Activated naive CD8-positive, alpha-beta T cell treated with anti-CD3 and anti-CD28 coated beads for 36 hours (primary cell): ENCODE data around the gene MRPS35. TPM values are rescaled to one million over a fixed set of nuclear protein-coding genes. Genes with fewer than 3 reads are reported as not detected.

Experiments used
- DNase-seq: peaks from one replicate; pipeline ENCODE4 v3.0.0; 2021
- H3K27ac Mint-ChIP-seq: one replicate; pipeline ENCODE4 v1.8.0; 2022; ENCODE audit warnings: mild to moderate bottlenecking, moderate library complexity, mixed read lengths
- H3K27me3 Mint-ChIP-seq: one replicate; pipeline ENCODE4 v1.8.0; 2022; ENCODE audit warnings: mild to moderate bottlenecking, mixed read lengths
- H3K36me3 Mint-ChIP-seq: one replicate; pipeline ENCODE4 v1.8.0; 2021; ENCODE audit warnings: mild to moderate bottlenecking, mixed read lengths
- H3K4me1 Mint-ChIP-seq: one replicate; pipeline ENCODE4 v1.8.0; 2021; ENCODE audit warnings: mixed read lengths
- H3K4me3 Mint-ChIP-seq: one replicate; pipeline ENCODE4 v1.8.0; 2022; ENCODE audit warnings: mild to moderate bottlenecking, moderate library complexity, mixed read lengths
- H3K9me3 Mint-ChIP-seq: one replicate; pipeline ENCODE4 v1.8.0; 2022; ENCODE audit warnings: mixed read lengths
- total RNA-seq, 2 experiments: library from RNA; stranded (reverse); gene quantifications; one replicate each; pipeline ENCODE4 v1.2.3, GENCODE V29; 2021

The MRPS35 gene
- total RNA-seq, result 10 to 100 TPM; 69.5 to 70.2 TPM

- peak; percentile 93 for DNase-seq
- Mint-ChIP-seq H3K9me3 (no peaks in the 10 kb centered on the region), H3K4me3 (peak within 1 kb of the TSS; percentile 95), H3K27ac (peak within 1 kb of the TSS; percentile 96), H3K27me3 (peaks cover 7% of the 10 kb centered on the region), H3K36me3 (peaks cover 17% of the 10 kb centered on the region), H3K4me1 (peaks cover 24% of the 10 kb centered on the region)
These were observed at the start of gene MRPS35 for GRCh38 chr12:27710592-27711316. MRPS35 (plus strand) TSS chr12:27710832; CDS start chr12:27710844, 12 bp downstream.

DNA sequence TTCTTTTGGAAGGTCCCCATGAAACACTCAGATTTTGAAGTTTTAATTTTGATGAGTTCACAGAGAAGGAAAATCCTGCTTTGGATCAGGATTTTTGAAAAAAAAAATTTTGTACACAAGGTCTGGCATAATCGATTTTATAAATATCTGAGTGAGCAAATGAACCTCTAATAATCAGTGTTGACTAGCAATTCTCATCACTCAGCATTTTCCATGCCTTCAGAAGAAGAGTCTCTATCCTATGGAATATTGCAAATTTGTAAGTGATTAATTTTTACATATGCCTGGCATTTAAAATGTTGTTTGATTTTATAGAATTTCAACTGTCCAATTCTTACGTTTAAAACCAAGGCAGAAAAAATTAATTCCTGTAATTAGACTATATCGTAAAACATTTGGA lies 44.9 kb upstream of the MRPS35 start:
- Mint-ChIP-seq H3K9me3 (no peaks in the 10 kb centered on the region), H3K27me3 (no peaks in the 10 kb centered on the region), H3K4me3 (no peak overlapping the region), H3K4me1 (peaks cover 4% of the 10 kb centered on the region), H3K27ac (no peak overlapping the region), H3K36me3 (peaks cover 9% of the 10 kb centered on the region)
- no peak for DNase-seq

DNA sequence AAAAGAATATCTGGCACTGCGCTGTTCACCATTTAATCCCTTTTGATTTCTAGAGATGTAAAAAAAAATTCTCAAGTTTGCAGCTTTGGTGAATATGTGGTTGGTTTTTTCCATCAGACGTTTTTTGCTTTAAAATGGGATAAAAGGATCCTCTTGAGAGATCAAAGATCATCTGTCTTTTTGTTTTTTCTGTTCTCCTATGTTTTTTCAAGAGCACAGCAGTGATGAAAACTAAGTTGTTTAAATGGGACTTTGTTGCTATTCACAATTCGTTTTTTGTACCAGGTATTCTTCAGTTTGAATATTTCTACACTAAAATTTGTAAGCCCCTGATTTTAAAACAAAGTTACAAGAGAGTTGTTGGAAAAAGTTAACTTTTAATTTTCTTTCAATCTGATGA lies 44.1 kb upstream of the MRPS35 start:
- peaks cover 8% of the 10 kb centered on the region for H3K36me3 Mint-ChIP-seq
- H3K27ac Mint-ChIP-seq, result no peak overlapping the region
- no peak overlapping the region for H3K4me3 Mint-ChIP-seq
- no peak for DNase-seq
- no peaks in the 10 kb centered on the region for H3K9me3 Mint-ChIP-seq
- peaks cover 4% of the 10 kb centered on the region for H3K4me1 Mint-ChIP-seq
- H3K27me3 Mint-ChIP-seq, result no peaks in the 10 kb centered on the region

- Mint-ChIP-seq H3K4me3 (no peak overlapping the region), H3K27ac (no peak overlapping the region)
These were observed 43.1 kb upstream of the MRPS35 start for GRCh38 chr12:27667540-27667939.

GRCh38 chr12:27672051-27672450 lies 38.6 kb upstream of the MRPS35 start:
- no peaks in the 10 kb centered on the region for H3K9me3 Mint-ChIP-seq
- no peaks in the 10 kb centered on the region for H3K4me1 Mint-ChIP-seq
- H3K4me3 Mint-ChIP-seq, result no peak overlapping the region
- H3K36me3 Mint-ChIP-seq, result peaks cover 2% of the 10 kb centered on the region
- DNase-seq, result no peak
- no peak overlapping the region for H3K27ac Mint-ChIP-seq
- H3K27me3 Mint-ChIP-seq, result no peaks in the 10 kb centered on the region

More at GRCh38 chr12:27667540-27667939, 43.1 kb upstream of the MRPS35 start:
- H3K4me1 Mint-ChIP-seq, result peaks cover 4% of the 10 kb centered on the region
- no peaks in the 10 kb centered on the region for H3K9me3 Mint-ChIP-seq
- peaks cover 6% of the 10 kb centered on the region for H3K36me3 Mint-ChIP-seq
- DNase-seq, result no peak
- no peaks in the 10 kb centered on the region for H3K27me3 Mint-ChIP-seq

DNA sequence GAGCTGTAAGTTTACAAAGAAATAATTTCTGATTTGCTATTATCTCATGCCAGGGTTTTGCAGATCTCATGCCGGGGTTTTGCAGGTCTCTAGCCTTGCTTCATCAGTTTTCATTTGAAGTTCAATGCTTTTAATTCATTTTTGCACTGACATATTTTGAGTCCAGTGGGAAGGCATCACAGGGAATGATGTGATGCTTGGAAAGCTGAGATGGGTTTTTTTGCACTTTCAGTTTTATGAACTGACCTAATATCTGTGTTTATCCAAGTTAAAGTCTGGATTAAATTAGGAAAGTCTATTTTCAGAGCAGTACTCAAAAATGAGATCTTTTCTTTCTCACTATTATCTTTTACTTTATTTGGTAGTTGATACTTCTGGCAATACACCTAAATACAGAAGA lies 38.0 kb upstream of the MRPS35 start:
- no peak overlapping the region for H3K4me3 Mint-ChIP-seq
- no peak for DNase-seq
- H3K27me3 Mint-ChIP-seq, result no peaks in the 10 kb centered on the region
- H3K36me3 Mint-ChIP-seq, result peaks cover 2% of the 10 kb centered on the region
- H3K27ac Mint-ChIP-seq, result no peak overlapping the region
- H3K4me1 Mint-ChIP-seq, result no peaks in the 10 kb centered on the region
- H3K9me3 Mint-ChIP-seq, result no peaks in the 10 kb centered on the region

DNA sequence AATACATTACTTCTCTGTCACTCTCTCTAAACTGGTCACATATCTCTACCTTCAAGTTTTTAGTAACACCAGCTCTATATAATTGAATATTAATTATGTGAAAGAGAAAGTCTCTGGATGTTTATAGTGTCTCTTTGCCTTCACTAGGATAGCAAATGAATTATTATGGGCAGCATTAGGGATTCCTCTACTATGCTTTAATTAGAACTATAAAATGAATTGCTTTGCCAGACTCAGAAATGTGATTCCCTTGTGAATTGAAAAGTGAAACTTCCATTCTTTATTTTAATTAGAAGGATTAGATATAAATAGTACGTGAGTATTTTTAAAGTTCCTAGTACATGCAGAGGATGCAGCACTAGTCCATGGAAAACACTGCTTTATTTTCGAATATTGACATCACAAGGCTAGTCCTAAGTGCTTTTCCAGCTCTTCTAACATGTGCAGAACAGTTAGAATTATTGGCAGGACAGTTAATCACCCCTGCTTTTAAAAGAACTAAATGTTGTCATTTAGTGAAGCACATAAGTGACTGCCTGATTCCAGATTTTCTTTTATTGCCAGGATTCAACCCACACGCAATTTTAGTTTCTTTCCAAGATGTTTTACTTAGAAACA lies 37.4 kb upstream of the MRPS35 start:
- DNase-seq, result no peak
- H3K9me3 Mint-ChIP-seq, result no peaks in the 10 kb centered on the region
- no peaks in the 10 kb centered on the region for H3K4me1 Mint-ChIP-seq
- H3K27me3 Mint-ChIP-seq, result no peaks in the 10 kb centered on the region
- H3K4me3 Mint-ChIP-seq, result no peak overlapping the region
- H3K36me3 Mint-ChIP-seq, result no peaks in the 10 kb centered on the region
- H3K27ac Mint-ChIP-seq, result no peak overlapping the region

- peaks cover 4% of the 10 kb centered on the region for H3K36me3 Mint-ChIP-seq
- H3K27me3 Mint-ChIP-seq, result no peaks in the 10 kb centered on the region
- H3K4me1 Mint-ChIP-seq, result no peaks in the 10 kb centered on the region
- H3K9me3 Mint-ChIP-seq, result no peaks in the 10 kb centered on the region
- no peak overlapping the region for H3K27ac Mint-ChIP-seq
- no peak overlapping the region for H3K4me3 Mint-ChIP-seq
- DNase-seq, result no peak
These were observed 35.6 kb upstream of the MRPS35 start for GRCh38 chr12:27674989-27675388.

DNA sequence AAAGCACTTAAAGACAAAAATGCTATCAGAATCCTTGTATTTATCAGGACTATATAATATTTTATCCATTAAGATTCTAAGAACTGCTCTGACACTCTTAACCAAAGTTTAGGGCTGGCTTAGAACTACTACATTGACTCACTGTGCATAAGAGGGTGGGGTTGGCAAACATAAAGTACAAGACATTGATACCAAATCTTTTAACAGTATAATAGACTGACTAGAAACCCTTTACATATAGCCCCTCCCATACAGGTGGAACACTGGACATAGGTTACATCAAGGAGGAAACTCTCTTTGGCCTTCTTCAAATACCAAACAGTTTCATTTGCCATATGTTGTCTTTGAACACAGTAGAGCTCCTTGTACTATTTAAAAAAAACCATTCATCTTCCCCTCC lies 30.0 kb upstream of the MRPS35 start:
- H3K4me1 Mint-ChIP-seq, result no peaks in the 10 kb centered on the region
- H3K9me3 Mint-ChIP-seq, result no peaks in the 10 kb centered on the region
- peaks cover 4% of the 10 kb centered on the region for H3K36me3 Mint-ChIP-seq
- DNase-seq, result no peak
- H3K27me3 Mint-ChIP-seq, result no peaks in the 10 kb centered on the region
- H3K27ac Mint-ChIP-seq, result no peak overlapping the region
- H3K4me3 Mint-ChIP-seq, result no peak overlapping the region

- Mint-ChIP-seq H3K9me3 (no peaks in the 10 kb centered on the region), H3K27me3 (no peaks in the 10 kb centered on the region)
These were observed 28.1 kb upstream of the MRPS35 start for GRCh38 chr12:27682534-27682933.

GRCh38 chr12:27685274-27685673 lies 25.4 kb upstream of the MRPS35 start:
- H3K27ac Mint-ChIP-seq, result no peak overlapping the region
- H3K36me3 Mint-ChIP-seq, result peaks cover 1% of the 10 kb centered on the region
- H3K9me3 Mint-ChIP-seq, result no peaks in the 10 kb centered on the region
- H3K27me3 Mint-ChIP-seq, result no peaks in the 10 kb centered on the region
- no peak overlapping the region for H3K4me3 Mint-ChIP-seq
- no peaks in the 10 kb centered on the region for H3K4me1 Mint-ChIP-seq
- no peak for DNase-seq

More at GRCh38 chr12:27682534-27682933, 28.1 kb upstream of the MRPS35 start:
- H3K4me1 Mint-ChIP-seq, result no peaks in the 10 kb centered on the region
- DNase-seq, result no peak
- peaks cover 4% of the 10 kb centered on the region for H3K36me3 Mint-ChIP-seq
- no peak overlapping the region for H3K4me3 Mint-ChIP-seq
- H3K27ac Mint-ChIP-seq, result no peak overlapping the region

DNA sequence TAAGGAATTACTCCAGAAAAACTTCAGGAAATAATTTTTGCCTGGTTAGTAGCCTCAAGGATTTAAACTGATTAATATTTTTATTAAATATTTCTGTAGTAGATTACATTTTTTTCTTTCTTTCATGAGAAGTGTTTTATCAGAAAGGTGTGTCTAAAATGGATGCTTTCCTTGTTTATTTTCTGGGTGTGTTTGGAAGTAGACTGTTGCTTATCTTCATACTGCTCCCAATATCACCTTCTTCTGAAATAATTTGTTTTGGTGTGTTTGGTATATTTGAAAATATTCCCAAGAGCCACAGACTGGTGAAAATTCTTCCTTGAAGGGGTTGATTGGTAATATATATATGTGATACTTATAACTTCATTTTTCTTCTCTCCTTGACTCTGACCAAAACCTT lies 24.5 kb upstream of the MRPS35 start:
- H3K4me1 Mint-ChIP-seq, result no peaks in the 10 kb centered on the region
- no peak overlapping the region for H3K4me3 Mint-ChIP-seq
- no peaks in the 10 kb centered on the region for H3K27me3 Mint-ChIP-seq
- no peak for DNase-seq
- H3K9me3 Mint-ChIP-seq, result no peaks in the 10 kb centered on the region
- H3K36me3 Mint-ChIP-seq, result peaks cover 1% of the 10 kb centered on the region
- H3K27ac Mint-ChIP-seq, result no peak overlapping the region

DNA sequence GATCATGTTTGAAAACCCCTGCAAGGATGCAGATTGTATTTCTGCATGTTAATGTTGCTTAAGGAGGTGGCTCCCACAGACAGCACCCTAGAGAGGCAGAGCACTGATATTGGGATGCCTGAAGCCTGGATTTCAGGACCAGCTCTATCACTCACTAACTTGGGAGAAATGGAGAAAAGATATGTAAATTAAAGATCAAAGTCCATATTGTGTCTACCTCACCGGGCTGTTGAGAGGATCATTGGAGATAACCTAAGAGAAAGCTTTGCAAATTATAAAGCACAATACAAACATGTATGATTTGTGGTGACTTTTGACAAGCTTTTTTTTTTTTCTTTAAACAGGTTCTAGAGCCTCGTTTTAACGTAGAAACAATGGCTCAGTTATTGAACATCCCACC lies 22.0 kb upstream of the MRPS35 start:
- Mint-ChIP-seq H3K27ac (no peak overlapping the region), H3K27me3 (no peaks in the 10 kb centered on the region), H3K9me3 (no peaks in the 10 kb centered on the region), H3K4me1 (no peaks in the 10 kb centered on the region), H3K4me3 (no peak overlapping the region), H3K36me3 (peaks cover 1% of the 10 kb centered on the region)
- no peak for DNase-seq

- H3K4me1 Mint-ChIP-seq, result no peaks in the 10 kb centered on the region
- no peak overlapping the region for H3K27ac Mint-ChIP-seq
- H3K27me3 Mint-ChIP-seq, result no peaks in the 10 kb centered on the region
- no peaks in the 10 kb centered on the region for H3K9me3 Mint-ChIP-seq
- DNase-seq, result no peak
- H3K4me3 Mint-ChIP-seq, result no peak overlapping the region
- peaks cover 1% of the 10 kb centered on the region for H3K36me3 Mint-ChIP-seq
These were observed 21.0 kb upstream of the MRPS35 start for GRCh38 chr12:27689558-27690180.

- H3K36me3 Mint-ChIP-seq, result peaks cover 1% of the 10 kb centered on the region
- no peak overlapping the region for H3K4me3 Mint-ChIP-seq
These were observed 17.2 kb upstream of the MRPS35 start for GRCh38 chr12:27693403-27693802.

More at GRCh38 chr12:27693403-27693802, 17.2 kb upstream of the MRPS35 start:
- Mint-ChIP-seq H3K4me1 (no peaks in the 10 kb centered on the region), H3K27me3 (no peaks in the 10 kb centered on the region), H3K27ac (no peak overlapping the region), H3K9me3 (no peaks in the 10 kb centered on the region)
- no peak for DNase-seq
